GM18868 (cell line): ENCODE results near the gene TMEM176B.
A peak's percentile ranks its signal among the peaks of the same experiment; 100 is the strongest.

Source experiments
- ATAC-seq: cut with Tn5 transposase; IDR thresholded peaks from one replicate; pipeline ENCODE4 v1.9.1; 2021; ENCODE audit warnings: mild to moderate bottlenecking, moderate library complexity; ENCODE audit not compliant: unreplicated experiment

Gene TMEM176B

DNA sequence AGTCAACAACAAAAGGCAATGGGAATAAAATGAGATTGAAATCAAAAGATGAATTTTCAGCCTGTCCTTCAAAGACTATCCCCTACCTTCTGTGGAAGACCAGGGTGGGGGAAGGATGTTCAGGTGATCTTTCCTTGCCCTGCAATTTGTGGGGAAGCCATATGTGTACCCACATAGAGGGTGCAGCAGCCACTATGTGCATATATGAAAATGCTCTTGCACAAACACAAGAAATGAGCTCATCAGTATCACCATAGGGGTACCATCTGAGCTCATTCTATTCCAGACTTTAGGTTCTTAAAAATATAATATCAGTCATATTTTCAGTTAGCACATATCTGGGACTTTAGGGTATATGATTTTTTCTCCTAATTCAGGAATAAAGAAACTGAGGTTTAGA, 45.2 kb downstream of the TMEM176B start:
- no peak for ATAC-seq

DNA sequence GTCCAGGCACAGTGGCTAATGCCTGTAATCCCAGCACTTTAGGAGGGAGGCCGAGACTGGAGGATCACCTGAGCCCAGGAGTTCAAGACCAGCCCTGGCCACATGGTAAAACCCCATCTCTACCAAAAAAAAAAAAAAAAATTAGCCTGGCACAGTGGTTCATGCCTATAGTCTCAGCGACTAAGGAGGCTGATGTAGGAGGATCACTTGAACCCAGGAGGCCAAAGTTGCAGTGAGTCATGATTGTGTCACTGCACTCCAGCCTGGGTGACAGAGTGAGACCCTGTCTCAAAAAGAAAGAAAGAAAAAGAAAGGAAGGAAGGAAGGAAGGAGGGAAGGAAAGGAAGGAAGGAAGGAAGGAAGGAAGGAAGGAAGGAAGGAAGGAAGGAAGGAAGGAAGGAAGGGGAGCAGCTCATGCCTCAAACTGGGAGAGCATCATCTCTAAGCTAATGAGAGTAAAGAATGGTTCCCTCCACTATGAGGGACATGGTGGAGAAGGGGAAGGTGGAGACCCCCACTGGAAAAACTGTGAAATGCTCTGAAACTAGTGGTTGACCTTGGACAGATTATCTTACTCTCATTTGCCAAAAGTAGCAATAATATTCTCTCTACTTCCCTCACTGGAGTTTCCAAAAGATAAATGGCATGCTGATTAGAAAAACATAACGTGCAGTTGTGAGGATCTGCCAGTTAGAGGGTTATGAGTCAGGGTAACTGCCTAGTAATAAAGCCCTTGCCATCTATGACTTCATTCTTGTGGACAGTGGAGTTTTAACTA, 46.1 kb downstream of the TMEM176B start:
- ATAC-seq: peak; percentile 59

DNA sequence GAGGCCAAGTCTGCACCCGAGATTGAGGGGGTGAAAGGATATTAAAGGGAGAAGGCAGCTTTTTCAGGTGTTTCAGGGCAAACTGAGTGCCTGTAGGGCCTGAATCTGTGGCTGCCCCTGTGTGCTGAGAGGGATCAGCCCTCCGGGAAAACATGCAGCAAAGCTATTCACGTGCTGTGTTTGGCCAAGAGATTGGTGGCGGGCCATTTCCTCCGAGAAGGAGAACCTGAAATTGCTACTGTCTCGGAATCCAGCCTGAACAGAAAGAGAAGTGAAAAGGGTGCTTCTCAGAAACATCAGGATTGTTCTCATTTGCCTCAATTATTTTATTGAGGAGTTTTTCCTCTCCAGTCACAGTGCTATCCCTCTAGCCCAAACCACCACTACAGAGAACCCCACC, 46.9 kb downstream of the TMEM176B start:
- ATAC-seq: no peak

DNA sequence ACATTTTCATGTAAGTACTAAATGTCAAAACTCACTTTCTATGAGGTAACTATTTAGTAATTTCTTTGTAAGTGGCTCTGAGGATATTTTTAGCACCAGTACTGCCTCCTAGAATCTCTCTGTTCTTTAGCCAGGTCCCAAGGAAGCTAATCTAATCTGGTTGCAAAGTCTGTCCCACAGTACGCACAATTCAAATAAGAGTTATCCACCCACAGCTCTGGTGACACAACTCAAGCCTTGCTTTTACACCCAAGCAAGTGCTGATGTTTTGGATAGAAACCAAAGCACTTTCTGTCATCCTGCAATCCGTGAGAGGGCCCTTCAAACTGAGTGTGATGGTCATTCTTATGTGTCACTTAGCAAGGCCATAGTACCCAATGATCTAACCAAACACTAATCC, 48.5 kb downstream of the TMEM176B start:
- ATAC-seq: no peak

DNA sequence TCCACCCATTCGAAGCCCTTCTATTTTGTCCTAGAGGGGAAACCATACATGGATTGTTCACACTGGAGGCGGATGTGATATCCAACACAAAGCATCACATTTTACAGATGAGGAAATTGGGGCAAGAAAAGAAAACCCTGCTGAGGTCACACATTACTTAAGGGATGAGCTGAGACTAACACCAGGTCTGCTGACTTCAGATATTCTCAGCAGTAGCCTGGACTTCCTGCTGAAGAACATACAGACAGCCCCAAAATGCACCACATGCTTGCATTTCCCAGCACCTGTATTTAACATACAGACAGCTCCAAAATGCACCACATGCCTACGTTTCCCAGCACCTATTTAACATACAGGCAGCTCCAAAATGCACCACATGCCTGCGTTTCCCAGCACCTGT, 51.8 kb downstream of the TMEM176B start:
- ATAC-seq: no peak

DNA sequence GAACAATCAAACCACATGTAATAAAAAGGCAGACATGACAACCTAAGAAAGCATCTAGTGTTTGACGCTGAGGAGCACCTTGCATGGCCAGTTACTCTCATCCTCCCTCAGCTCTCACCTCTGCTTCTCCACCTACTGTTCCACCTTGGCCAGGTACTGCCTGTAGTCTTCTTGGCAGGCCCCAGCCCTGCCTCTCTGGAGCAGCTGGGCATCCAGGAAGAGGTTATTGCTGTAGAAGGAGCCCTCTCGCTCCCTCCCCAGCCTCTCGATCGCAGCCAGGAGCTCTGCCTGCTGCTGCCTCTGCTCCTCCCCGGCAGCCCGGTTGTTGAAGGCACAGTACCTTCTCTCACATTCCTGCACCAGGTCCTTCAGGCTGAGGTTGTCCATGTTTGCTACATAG, 53.2 kb downstream of the TMEM176B start:
- no peak for ATAC-seq

DNA sequence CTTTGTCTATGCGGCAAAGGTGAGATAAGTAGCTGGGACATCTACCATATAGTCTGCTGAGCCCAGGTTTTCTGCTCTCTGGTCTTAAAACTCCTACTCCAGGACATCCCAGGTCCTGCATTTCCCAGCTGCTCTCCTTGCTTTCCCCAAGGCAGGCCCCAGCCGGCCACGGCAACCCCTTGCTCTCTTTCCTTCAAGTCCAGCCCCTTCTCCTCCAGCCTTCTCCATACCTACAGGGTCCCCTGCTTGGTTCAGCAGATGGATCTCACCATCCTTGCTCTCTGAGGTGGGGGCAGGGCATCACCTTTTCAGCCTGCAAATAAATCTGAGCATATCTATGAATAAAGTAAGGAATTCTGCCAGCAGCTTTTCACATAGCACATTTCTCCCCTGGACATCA, 54.3 kb downstream of the TMEM176B start:
- ATAC-seq: no peak

DNA sequence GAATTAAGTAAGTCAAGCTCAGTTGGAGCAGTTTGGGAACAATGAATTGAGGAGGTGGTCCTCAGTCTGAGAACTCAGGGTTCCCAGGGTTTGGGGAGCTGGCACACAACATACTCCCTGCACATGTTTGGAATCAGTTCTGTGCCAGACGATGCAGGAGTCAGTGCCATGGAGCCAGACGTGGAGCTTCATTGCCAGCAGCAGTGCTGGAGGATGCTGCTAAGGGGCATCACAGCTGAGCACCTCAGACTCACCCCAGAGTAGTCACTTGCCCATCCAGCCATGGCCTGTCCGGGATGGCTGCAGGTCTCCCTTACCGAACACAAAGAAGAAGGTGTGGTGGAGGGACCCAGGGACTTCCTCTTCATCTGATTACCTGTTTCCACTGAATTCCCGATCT, 55.1 kb downstream of the TMEM176B start:
- ATAC-seq: no peak

GRCh38 chr7:150744041-150744656, 56.0 kb downstream of the TMEM176B start:
- no peak for ATAC-seq

- no peak for ATAC-seq
These were observed 57.7 kb downstream of the TMEM176B start for GRCh38 chr7:150742286-150742968.
